NOMO-1 treated with dmso at 0.1 percent for 144 hours (cell line): Measurements from ENCODE around the gene LIG1.
"Not testable (repeated sequence)": the region's sequence is repeated elsewhere in the genome, so short reads cannot be mapped to it uniquely, and the experiment has no call there.

ENCODE experiments used
- DNase-seq: peaks from one replicate; lab custom pipeline; 2025; ENCODE audit not compliant: unreplicated experiment; lab: John Stamatoyannopoulos, UW

Gene LIG1

GRCh38 chr19:48122421-48122820, 47.7 kb downstream of the LIG1 start:
- DNase-seq, result no peak

- no peak for DNase-seq
These were observed 48.2 kb downstream of the LIG1 start for GRCh38 chr19:48121909-48122371.

- no peak for DNase-seq
These were observed 49.1 kb downstream of the LIG1 start for GRCh38 chr19:48121066-48121465.

- no peak for DNase-seq
These were observed 49.6 kb downstream of the LIG1 start for GRCh38 chr19:48120505-48120904.

GRCh38 chr19:48118131-48118517, 52.0 kb downstream of the LIG1 start:
- DNase-seq, result no peak

- no peak for DNase-seq
These were observed 52.5 kb downstream of the LIG1 start for GRCh38 chr19:48117515-48118130.

GRCh38 chr19:48113190-48113917, 56.8 kb downstream of the LIG1 start:
- no peak for DNase-seq

- no peak for DNase-seq
These were observed 58.9 kb downstream of the LIG1 start for GRCh38 chr19:48111280-48111679.

- peak; percentile 39 for DNase-seq
These were observed 59.7 kb downstream of the LIG1 start, which contains the start of gene PLA2G4C for GRCh38 chr19:48110350-48110966. TSS of gene PLA2G4C (minus strand) at chr19:48110817. CDS start at chr19:48106529, 4,288 bp downstream.

- no peak for DNase-seq
These were observed 61.0 kb downstream of the LIG1 start for GRCh38 chr19:48108997-48109782.

- DNase-seq, result no peak
These were observed 66.2 kb downstream of the LIG1 start for GRCh38 chr19:48103922-48104321.

- peak; percentile 20 for DNase-seq
These were observed 67.0 kb downstream of the LIG1 start for GRCh38 chr19:48102870-48103751.

- no peak for DNase-seq
These were observed 74.5 kb downstream of the LIG1 start for GRCh38 chr19:48095612-48096175.

- DNase-seq, result no peak
These were observed 75.3 kb downstream of the LIG1 start for GRCh38 chr19:48094855-48095203.

- DNase-seq, result no peak
These were observed 75.9 kb downstream of the LIG1 start for GRCh38 chr19:48094129-48094854.

- DNase-seq, result not testable (repeated sequence)
These were observed 78.9 kb downstream of the LIG1 start for GRCh38 chr19:48091111-48091718.

GRCh38 chr19:48090281-48090802, 79.8 kb downstream of the LIG1 start:
- no peak for DNase-seq

GRCh38 chr19:48088991-48089390, 81.2 kb downstream of the LIG1 start:
- DNase-seq, result not testable (repeated sequence)
